ENCODE results near the gene SPSB2.

Gene SPSB2

DNA sequence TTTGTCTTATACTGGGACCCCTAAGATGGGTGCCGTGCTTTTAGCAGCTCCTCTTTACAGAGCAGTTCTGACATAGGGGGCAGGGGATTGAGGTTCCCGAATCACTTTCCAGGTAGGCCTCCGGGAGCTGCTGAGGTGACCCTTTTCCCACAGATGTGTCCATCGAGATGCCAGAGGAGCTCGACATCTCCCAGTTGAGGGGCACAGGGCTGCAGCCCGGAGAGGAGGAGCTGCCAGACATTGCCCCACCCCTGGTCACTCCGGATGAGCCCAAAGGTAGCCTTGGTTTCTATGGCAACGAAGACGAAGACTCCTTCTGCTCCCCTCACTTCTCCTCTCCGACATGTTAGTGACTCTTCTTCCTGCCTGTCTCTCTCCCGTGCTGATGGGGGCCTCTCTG lies 10.1 kb downstream of the SPSB2 start:
- H3K27me3 ChIP-seq (ENCODE audit: insufficient read depth, low read length): no peaks in the 10 kb centered on the region
- H4K20me1 ChIP-seq (ENCODE audit: insufficient read depth, low read length): no peaks in the 10 kb centered on the region
- H3K4me2 ChIP-seq (ENCODE audit: low read length): no peak overlapping the region
- peaks cover 80% of the 10 kb centered on the region for H3K36me3 ChIP-seq (ENCODE audit: insufficient read depth, low read length)
- no peak for TF ChIP-seq CTCF (IDR thresholded peaks at IDR 0.05; ENCODE audit: low read length)
- no peak for TF ChIP-seq EZH2 (IDR thresholded peaks at IDR 0.05; ENCODE audit: borderline replicate concordance, low read length)
- H3K79me2 ChIP-seq (ENCODE audit: insufficient read depth, low read length): peaks cover 1% of the 10 kb centered on the region
- peaks cover 9% of the 10 kb centered on the region for H3K4me1 ChIP-seq (ENCODE audit: insufficient read depth, low read length, severe bottlenecking)
- no peak overlapping the region for H3K27ac ChIP-seq (ENCODE audit: low read depth, low read length, poor library complexity, severe bottlenecking)
- no peaks in the 10 kb centered on the region for H3K9me2 ChIP-seq (ENCODE audit: low read depth, low read length)
- H3K9ac ChIP-seq (ENCODE audit: low read length): no peak overlapping the region
- no peak overlapping the region for H2AFZ ChIP-seq (ENCODE audit: low read length)
- H3K9me3 ChIP-seq (ENCODE audit: low read length): no peaks in the 10 kb centered on the region
- H3K4me3 ChIP-seq (ENCODE audit: low read depth, low read length, poor library complexity, severe bottlenecking): no peak overlapping the region
- peaks cover 4% of the 10 kb centered on the region; the same call in 1 of the 2 replicates for H3F3A ChIP-seq (ENCODE audit: insufficient read depth, low read length)

DNA sequence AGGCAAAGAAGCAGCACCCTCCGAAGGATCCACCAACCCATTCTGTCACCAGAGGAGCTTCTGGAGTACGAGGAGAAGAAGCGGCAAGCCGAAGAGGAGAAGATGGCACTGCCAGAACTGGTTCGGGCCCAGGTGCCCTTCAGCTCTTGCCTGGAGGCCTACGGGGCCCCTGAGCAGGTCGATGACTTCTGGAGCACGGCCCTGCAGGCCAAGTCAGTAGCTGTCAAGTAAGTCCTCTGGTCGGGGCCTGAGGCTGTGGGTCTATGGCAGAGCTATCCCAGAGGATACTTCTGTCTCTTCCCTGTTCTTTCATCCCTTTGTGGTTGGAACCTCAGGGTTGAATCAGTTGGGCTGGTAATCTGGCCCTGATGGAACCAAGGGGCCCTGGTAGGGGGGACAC lies 11.7 kb downstream of the SPSB2 start:
- no peaks in the 10 kb centered on the region for H3K9me3 ChIP-seq (ENCODE audit: low read length)
- peaks cover 92% of the 10 kb centered on the region for H3K36me3 ChIP-seq (ENCODE audit: insufficient read depth, low read length)
- TF ChIP-seq EZH2 (IDR thresholded peaks at IDR 0.05; ENCODE audit: borderline replicate concordance, low read length): no peak

GRCh38 chr12:6860942-6861341 lies 12.2 kb downstream of the SPSB2 start:
- no peak overlapping the region for H3K4me2 ChIP-seq (ENCODE audit: low read length)
- no peak for TF ChIP-seq EZH2 (IDR thresholded peaks at IDR 0.05; ENCODE audit: borderline replicate concordance, low read length)
- no peak for TF ChIP-seq CTCF (IDR thresholded peaks at IDR 0.05; ENCODE audit: low read length)
- H3K4me3 ChIP-seq (ENCODE audit: low read depth, low read length, poor library complexity, severe bottlenecking): no peak overlapping the region
- H3K27ac ChIP-seq (ENCODE audit: low read depth, low read length, poor library complexity, severe bottlenecking): no peak overlapping the region
- no peaks in the 10 kb centered on the region for H3K4me1 ChIP-seq (ENCODE audit: insufficient read depth, low read length, severe bottlenecking)
- no peak overlapping the region for H2AFZ ChIP-seq (ENCODE audit: low read length)
- peaks cover 95% of the 10 kb centered on the region for H3K36me3 ChIP-seq (ENCODE audit: insufficient read depth, low read length)
- H4K20me1 ChIP-seq (ENCODE audit: insufficient read depth, low read length): no peaks in the 10 kb centered on the region
- H3K9me3 ChIP-seq (ENCODE audit: low read length): no peaks in the 10 kb centered on the region
- H3F3A ChIP-seq (ENCODE audit: insufficient read depth, low read length): no peaks in the 10 kb centered on the region
- H3K9me2 ChIP-seq (ENCODE audit: low read depth, low read length): no peaks in the 10 kb centered on the region
- H3K9ac ChIP-seq (ENCODE audit: low read length): no peak overlapping the region
- H3K27me3 ChIP-seq (ENCODE audit: insufficient read depth, low read length): no peaks in the 10 kb centered on the region
- H3K79me2 ChIP-seq (ENCODE audit: insufficient read depth, low read length): no peaks in the 10 kb centered on the region

More for the DNA sequence above, 11.7 kb downstream of the SPSB2 start:
- Histone ChIP-seq H4K20me1 (ENCODE audit: insufficient read depth, low read length) (no peaks in the 10 kb centered on the region), H3K4me3 (ENCODE audit: low read depth, low read length, poor library complexity, severe bottlenecking) (no peak overlapping the region), H2AFZ (ENCODE audit: low read length) (no peak overlapping the region), H3K4me1 (ENCODE audit: insufficient read depth, low read length, severe bottlenecking) (peaks cover 1% of the 10 kb centered on the region), H3K79me2 (ENCODE audit: insufficient read depth, low read length) (no peaks in the 10 kb centered on the region), H3K4me2 (ENCODE audit: low read length) (no peak overlapping the region), H3K27ac (ENCODE audit: low read depth, low read length, poor library complexity, severe bottlenecking) (no peak overlapping the region), H3K27me3 (ENCODE audit: insufficient read depth, low read length) (no peaks in the 10 kb centered on the region), H3K9me2 (ENCODE audit: low read depth, low read length) (no peaks in the 10 kb centered on the region), H3F3A (ENCODE audit: insufficient read depth, low read length) (no peaks in the 10 kb centered on the region), H3K9ac (ENCODE audit: low read length) (no peak overlapping the region)

- Histone ChIP-seq H3K9ac (ENCODE audit: low read length) (no peak overlapping the region), H2AFZ (ENCODE audit: low read length) (no peak overlapping the region), H3K79me2 (ENCODE audit: insufficient read depth, low read length) (no peaks in the 10 kb centered on the region), H3K36me3 (ENCODE audit: insufficient read depth, low read length) (peaks cover 95% of the 10 kb centered on the region), H4K20me1 (ENCODE audit: insufficient read depth, low read length) (no peaks in the 10 kb centered on the region), H3K27ac (ENCODE audit: low read depth, low read length, poor library complexity, severe bottlenecking) (no peak overlapping the region), H3K4me2 (ENCODE audit: low read length) (no peak overlapping the region), H3K4me3 (ENCODE audit: low read depth, low read length, poor library complexity, severe bottlenecking) (no peak overlapping the region), H3K9me2 (ENCODE audit: low read depth, low read length) (no peaks in the 10 kb centered on the region), H3K27me3 (ENCODE audit: insufficient read depth, low read length) (no peaks in the 10 kb centered on the region), H3F3A (ENCODE audit: insufficient read depth, low read length) (no peaks in the 10 kb centered on the region), H3K9me3 (ENCODE audit: low read length) (no peaks in the 10 kb centered on the region), H3K4me1 (ENCODE audit: insufficient read depth, low read length, severe bottlenecking) (no peaks in the 10 kb centered on the region)
- TF ChIP-seq EZH2 (IDR thresholded peaks at IDR 0.05; ENCODE audit: borderline replicate concordance, low read length) (no peak), CTCF (IDR thresholded peaks at IDR 0.05; ENCODE audit: low read length) (no peak)
These were observed 13.0 kb downstream of the SPSB2 start for GRCh38 chr12:6860116-6860515.
